Activated T-cell treated with anti-CD3 and anti-CD28 coated beads for 48 hours (primary cell): ENCODE data around the gene EPB41L1.

Experiments used
- DNase-seq: peaks from one replicate; pipeline ENCODE4 v3.0.0-alpha.2; 2020; ENCODE audit warnings: low read depth

The EPB41L1 gene

GRCh38 chr20:36230019-36230418 lies 75.5 kb downstream of the EPB41L1 start:
- no peak for DNase-seq

GRCh38 chr20:36231331-36231730 lies 76.8 kb downstream of the EPB41L1 start:
- DNase-seq, result no peak

- DNase-seq, result no peak
Measured at GRCh38 chr20:36234771-36235320, 80.3 kb downstream of the EPB41L1 start.

GRCh38 chr20:36235892-36236785 lies 81.6 kb downstream of the EPB41L1 start, which contains the start of gene AAR2:
Gene AAR2 (plus strand): TSS chr20:36236478. CDS start chr20:36239869, 3,391 bp downstream.
- DNase-seq, result peak; percentile 77

- no peak for DNase-seq
Measured at GRCh38 chr20:36236786-36237121, 82.2 kb downstream of the EPB41L1 start.

GRCh38 chr20:36237477-36237876 lies 82.9 kb downstream of the EPB41L1 start:
- no peak for DNase-seq

- no peak for DNase-seq
Measured at GRCh38 chr20:36238153-36238552, 83.6 kb downstream of the EPB41L1 start.

GRCh38 chr20:36238760-36239159 lies 84.2 kb downstream of the EPB41L1 start:
- no peak for DNase-seq

- DNase-seq, result no peak
Measured at GRCh38 chr20:36240076-36240475, 85.5 kb downstream of the EPB41L1 start.

- no peak for DNase-seq
Measured at GRCh38 chr20:36241678-36242077, 87.1 kb downstream of the EPB41L1 start.

- DNase-seq, result no peak
Measured at GRCh38 chr20:36243726-36244125, 89.2 kb downstream of the EPB41L1 start.

- no peak for DNase-seq
Measured at GRCh38 chr20:36246401-36246800, 91.9 kb downstream of the EPB41L1 start.

GRCh38 chr20:36248836-36249235 lies 94.3 kb downstream of the EPB41L1 start:
- no peak for DNase-seq

- DNase-seq, result no peak
Measured at GRCh38 chr20:36249450-36249849, 94.9 kb downstream of the EPB41L1 start.

GRCh38 chr20:36251426-36251825 lies 96.9 kb downstream of the EPB41L1 start:
- DNase-seq, result no peak

- no peak for DNase-seq
Measured at GRCh38 chr20:36252511-36252910, 98.0 kb downstream of the EPB41L1 start.

GRCh38 chr20:36253036-36253435 lies 98.5 kb downstream of the EPB41L1 start:
- DNase-seq, result no peak

- DNase-seq, result no peak
Measured at GRCh38 chr20:36254076-36254475, 99.5 kb downstream of the EPB41L1 start.

- DNase-seq, result no peak
Measured at GRCh38 chr20:36255445-36255844, 100.9 kb downstream of the EPB41L1 start.

- DNase-seq, result no peak
Measured at GRCh38 chr20:36259177-36260061, 104.9 kb downstream of the EPB41L1 start.

GRCh38 chr20:36260316-36260715 lies 105.8 kb downstream of the EPB41L1 start:
- no peak for DNase-seq

- no peak for DNase-seq
Measured at GRCh38 chr20:36261389-36262105, 107.0 kb downstream of the EPB41L1 start.
